Measurements from ENCODE around the gene CLEC18B. TPM values are rescaled to one million over a fixed set of nuclear protein-coding genes. Genes with fewer than 3 reads are reported as not detected.
"Not testable (repeated sequence)": the region's sequence is repeated elsewhere in the genome, so short reads cannot be mapped to it uniquely, and the experiment has no call there.

Gene CLEC18B
- total RNA-seq (2012; rRNA removed) (not detected in 2 replicates), polyA plus RNA-seq (2012; rRNA removed) (0.13 and 0.17 TPM in 2 replicates), Bru-seq, nascent RNA (percentile 25 among the genes with signal in this experiment), BruChase-seq, experiment 1, labeled RNA remaining after a 6-hour chase (percentile 58 among the genes with signal in this experiment), BruChase-seq, experiment 2, labeled RNA remaining after a 2-hour chase (percentile 45 among the genes with signal in this experiment)
- 0.02 and 0.03 TPM in 2 replicates for polyA plus RNA-seq (2012; cell fraction: cytosol; rRNA removed)
- polyA plus RNA-seq (2012; cell fraction: nucleus; rRNA removed; ENCODE audit: low replicate concordance), result 1.3 and 2.0 TPM in 2 replicates
- long read RNA-seq, result 0 reads

- in situ Hi-C loops (cut with MboI; ENCODE audit: low sequenced_read_pairs); H4K8ac ChIP-seq (ENCODE audit: low read depth in 2 of 2, low read length in 2 of 2); H2BK15ac ChIP-seq (ENCODE audit: low read depth, low read length); H2BK20ac ChIP-seq (ENCODE audit: low read depth, low read length); H3K9me3 ChIP-seq (ENCODE audit: control insufficient read depth, insufficient read depth, low read length); BruUV-seq (replicated peaks); H3K18ac ChIP-seq (ENCODE audit: low read depth, low read length); H3K9me1 ChIP-seq (ENCODE audit: insufficient read depth, low read length); H2BK5ac ChIP-seq (ENCODE audit: low read depth, low read length, poor library complexity, severe bottlenecking); H3K4me2 ChIP-seq (ENCODE audit: low read depth, low read length); H2AFZ ChIP-seq (replicated peaks; ENCODE audit: low read length, poor library complexity); intact Hi-C loops (cut with micrococcal nuclease); H3K27me3 ChIP-seq (ENCODE audit: control insufficient read depth, insufficient read depth, low read length); H3K14ac ChIP-seq (replicated peaks; ENCODE audit: low read depth, low read length); H4K5ac ChIP-seq (ENCODE audit: low read depth, low read length); H3K27ac ChIP-seq (ENCODE audit: insufficient read depth, low read length); H2AK9ac ChIP-seq (replicated peaks; ENCODE audit: low read depth, low read length, poor library complexity); H3K79me1 ChIP-seq (ENCODE audit: low read depth in 1 of 2, low read length in 2 of 2); H2BK120ac ChIP-seq (ENCODE audit: low read depth, low read length); H3K4me1 ChIP-seq (ENCODE audit: control insufficient read depth, insufficient read depth, low read length); H3K4ac ChIP-seq (ENCODE audit: low read depth, low read length); dilution Hi-C loops (cut with HindIII; ENCODE audit: low sequenced_read_pairs, unreplicated experiment); H3K23ac ChIP-seq (ENCODE audit: low read depth, low read length); H4K20me1 ChIP-seq (ENCODE audit: insufficient read depth, low read length); H2AK5ac ChIP-seq (ENCODE audit: low read depth, low read length); H3K36me3 ChIP-seq (ENCODE audit: control insufficient read depth, insufficient read depth, low read length); H4K91ac ChIP-seq (ENCODE audit: insufficient read depth, low read depth, low read length); H3K9ac ChIP-seq (ENCODE audit: low read depth, low read length); H3K56ac ChIP-seq (ENCODE audit: extremely low read depth, insufficient read depth, low read length); CTCF ChIA-PET; POLR2A ChIA-PET (ENCODE audit: unreplicated experiment); H3K4me3 ChIP-seq (ENCODE audit: insufficient read depth, low read depth, low read length): not testable (repeated sequence)
- ATAC-seq (ENCODE audit: low read depth) (peak; percentile 67), DNase-seq (peak; percentile 15)
- no CpG with 5 or more reads among the region's 27 CpGs for WGBS, 2 experiments (ENCODE audit: extremely low coverage in 2 of 2, insufficient read length in 1 of 2)
Observed at GRCh38 chr16:74420612-74421481, at the start of gene CLEC18B. Gene CLEC18B, minus strand, starts transcription at chr16:74421478. Its CDS starts 208 bp downstream, at chr16:74421270.

All from IMR-90 (cell line).